ENCODE data around the gene LRRC7. TPM values are rescaled to one million over a fixed set of nuclear protein-coding genes. Genes with fewer than 3 reads are reported as not detected.

The LRRC7 gene
- total RNA-seq, 1 donor from 2014 or later: not detected

DNA sequence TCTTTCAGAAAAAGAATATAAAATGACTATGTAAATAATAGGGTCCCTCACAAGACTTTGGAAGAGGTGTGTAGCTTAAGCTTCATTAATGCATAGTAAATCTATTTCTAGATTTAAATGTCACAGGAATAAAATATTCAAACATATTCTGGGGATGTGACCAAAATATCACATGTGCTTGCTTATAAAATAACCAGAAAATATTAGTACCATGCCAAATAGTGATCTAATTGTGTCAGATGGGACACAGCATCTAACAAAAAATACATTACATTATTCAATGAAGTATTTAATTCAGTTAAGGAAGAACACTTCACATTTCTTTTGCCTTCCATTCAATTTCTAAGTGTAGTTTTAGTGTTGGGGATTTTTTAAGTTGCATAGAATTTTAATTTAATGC lies 458.1 kb downstream of the LRRC7 start:
- TF ChIP-seq, protein P1, sequence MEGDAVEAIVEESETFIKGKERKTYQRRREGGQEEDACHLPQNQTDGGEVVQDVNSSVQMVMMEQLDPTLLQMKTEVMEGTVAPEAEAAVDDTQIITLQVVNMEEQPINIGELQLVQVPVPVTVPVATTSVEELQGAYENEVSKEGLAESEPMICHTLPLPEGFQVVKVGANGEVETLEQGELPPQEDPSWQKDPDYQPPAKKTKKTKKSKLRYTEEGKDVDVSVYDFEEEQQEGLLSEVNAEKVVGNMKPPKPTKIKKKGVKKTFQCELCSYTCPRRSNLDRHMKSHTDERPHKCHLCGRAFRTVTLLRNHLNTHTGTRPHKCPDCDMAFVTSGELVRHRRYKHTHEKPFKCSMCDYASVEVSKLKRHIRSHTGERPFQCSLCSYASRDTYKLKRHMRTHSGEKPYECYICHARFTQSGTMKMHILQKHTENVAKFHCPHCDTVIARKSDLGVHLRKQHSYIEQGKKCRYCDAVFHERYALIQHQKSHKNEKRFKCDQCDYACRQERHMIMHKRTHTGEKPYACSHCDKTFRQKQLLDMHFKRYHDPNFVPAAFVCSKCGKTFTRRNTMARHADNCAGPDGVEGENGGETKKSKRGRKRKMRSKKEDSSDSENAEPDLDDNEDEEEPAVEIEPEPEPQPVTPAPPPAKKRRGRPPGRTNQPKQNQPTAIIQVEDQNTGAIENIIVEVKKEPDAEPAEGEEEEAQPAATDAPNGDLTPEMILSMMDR (IDR thresholded peaks at IDR 0.05; ENCODE audit: unreplicated experiment): no peak
- no peak for DNase-seq (ENCODE audit: low spot score)
- Mint-ChIP-seq H3K4me1 (ENCODE audit: unreplicated experiment) (peaks cover 6% of the 10 kb centered on the region), H3K36me3 (ENCODE audit: low read depth, unreplicated experiment) (no peaks in the 10 kb centered on the region), H3K27me3 (ENCODE audit: unreplicated experiment) (no peaks in the 10 kb centered on the region), H3K9me3 (ENCODE audit: unreplicated experiment) (no peaks in the 10 kb centered on the region), H3K27ac (ENCODE audit: unreplicated experiment) (no peak overlapping the region), H3K4me3 (ENCODE audit: unreplicated experiment) (no peak overlapping the region)

DNA sequence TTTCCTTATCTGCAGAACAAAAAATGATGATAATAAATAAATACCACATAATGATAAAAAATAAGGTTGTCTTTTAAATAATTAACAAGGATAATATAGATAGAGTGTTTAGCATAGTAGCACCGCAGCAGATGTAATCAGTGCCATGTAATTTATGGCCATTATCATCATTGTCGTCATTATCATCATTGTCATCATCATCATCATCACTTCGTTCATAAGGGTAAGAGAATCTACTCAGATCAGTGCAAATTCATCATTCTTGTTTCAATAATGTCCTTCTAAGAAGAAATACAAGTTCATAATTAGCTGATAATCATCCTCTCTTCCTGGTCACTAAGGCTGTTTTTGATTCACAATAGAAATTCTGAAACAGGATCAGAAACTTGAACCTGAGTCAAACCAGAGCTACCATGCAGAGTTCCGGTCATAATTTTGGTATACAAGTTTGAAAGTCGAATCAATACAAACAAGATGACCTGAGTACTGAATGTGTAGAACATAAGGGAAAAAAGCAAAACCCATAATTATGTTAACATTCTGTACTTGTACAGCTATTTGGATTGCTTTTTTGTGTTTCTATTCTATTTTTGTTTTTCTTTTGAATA lies 465.6 kb downstream of the LRRC7 start:
- H3K36me3 Mint-ChIP-seq (ENCODE audit: low read depth, unreplicated experiment): no peaks in the 10 kb centered on the region
- H3K9me3 Mint-ChIP-seq (ENCODE audit: unreplicated experiment): no peaks in the 10 kb centered on the region
- no peak overlapping the region for H3K4me3 Mint-ChIP-seq (ENCODE audit: unreplicated experiment)
- peaks cover 6% of the 10 kb centered on the region for H3K4me1 Mint-ChIP-seq (ENCODE audit: unreplicated experiment)
- no peak overlapping the region for H3K27ac Mint-ChIP-seq (ENCODE audit: unreplicated experiment)
- TF ChIP-seq, protein P1 (IDR thresholded peaks at IDR 0.05; ENCODE audit: unreplicated experiment): no peak
- no peak for DNase-seq (ENCODE audit: low spot score)
- no peaks in the 10 kb centered on the region for H3K27me3 Mint-ChIP-seq (ENCODE audit: unreplicated experiment)

DNA sequence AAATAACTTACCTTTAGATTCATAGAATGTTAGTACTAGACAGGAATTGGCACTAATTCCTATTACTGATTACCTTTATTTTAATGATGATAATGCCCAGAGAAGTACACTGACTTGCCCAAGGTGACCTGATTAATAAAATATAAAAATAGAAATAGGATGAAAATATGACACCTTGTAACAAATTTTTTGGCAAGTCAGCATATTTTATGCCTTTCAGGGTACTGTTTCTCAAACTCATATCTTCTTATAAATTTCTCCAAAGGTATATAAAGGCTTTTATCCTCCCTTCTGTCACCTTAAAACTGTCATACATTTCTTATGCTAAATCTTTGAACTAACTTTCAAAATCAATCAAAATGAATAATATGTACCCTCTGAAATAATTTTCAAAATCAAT lies 466.2 kb downstream of the LRRC7 start:
- no peaks in the 10 kb centered on the region for H3K9me3 Mint-ChIP-seq (ENCODE audit: unreplicated experiment)
- no peak overlapping the region for H3K4me3 Mint-ChIP-seq (ENCODE audit: unreplicated experiment)
- TF ChIP-seq, protein P1 (IDR thresholded peaks at IDR 0.05; ENCODE audit: unreplicated experiment): no peak
- no peaks in the 10 kb centered on the region for H3K27me3 Mint-ChIP-seq (ENCODE audit: unreplicated experiment)
- DNase-seq (ENCODE audit: low spot score): no peak
- H3K4me1 Mint-ChIP-seq (ENCODE audit: unreplicated experiment): peaks cover 6% of the 10 kb centered on the region
- H3K27ac Mint-ChIP-seq (ENCODE audit: unreplicated experiment): peak overlapping the region; percentile 80
- no peaks in the 10 kb centered on the region for H3K36me3 Mint-ChIP-seq (ENCODE audit: low read depth, unreplicated experiment)

DNA sequence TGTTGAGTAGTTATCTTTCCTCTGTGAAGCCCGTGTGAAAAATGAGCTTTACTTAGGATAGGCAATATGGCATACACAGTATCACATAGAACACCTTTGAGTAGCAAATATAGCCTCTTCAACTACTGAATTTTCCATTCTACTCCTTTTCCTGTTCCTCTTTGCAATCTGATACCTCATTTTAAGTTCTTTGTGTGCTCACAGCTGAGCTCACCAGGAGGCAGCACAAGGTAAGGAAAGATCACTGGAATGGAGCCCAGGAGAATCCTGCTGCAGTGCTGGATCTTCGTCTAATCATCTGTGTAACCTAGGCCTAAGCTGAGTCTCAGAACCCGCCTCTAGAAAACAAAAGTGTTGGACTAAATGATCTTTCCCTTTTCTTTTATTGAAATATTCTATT lies 466.7 kb downstream of the LRRC7 start:
- peaks cover 6% of the 10 kb centered on the region for H3K4me1 Mint-ChIP-seq (ENCODE audit: unreplicated experiment)
- TF ChIP-seq, protein P1 (IDR thresholded peaks at IDR 0.05; ENCODE audit: unreplicated experiment): no peak
- no peaks in the 10 kb centered on the region for H3K36me3 Mint-ChIP-seq (ENCODE audit: low read depth, unreplicated experiment)
- peak overlapping the region; percentile 80 for H3K27ac Mint-ChIP-seq (ENCODE audit: unreplicated experiment)
- peak; percentile 48 for DNase-seq (ENCODE audit: low spot score)
- no peak overlapping the region for H3K4me3 Mint-ChIP-seq (ENCODE audit: unreplicated experiment)
- no peaks in the 10 kb centered on the region for H3K9me3 Mint-ChIP-seq (ENCODE audit: unreplicated experiment)
- no peaks in the 10 kb centered on the region for H3K27me3 Mint-ChIP-seq (ENCODE audit: unreplicated experiment)

DNA sequence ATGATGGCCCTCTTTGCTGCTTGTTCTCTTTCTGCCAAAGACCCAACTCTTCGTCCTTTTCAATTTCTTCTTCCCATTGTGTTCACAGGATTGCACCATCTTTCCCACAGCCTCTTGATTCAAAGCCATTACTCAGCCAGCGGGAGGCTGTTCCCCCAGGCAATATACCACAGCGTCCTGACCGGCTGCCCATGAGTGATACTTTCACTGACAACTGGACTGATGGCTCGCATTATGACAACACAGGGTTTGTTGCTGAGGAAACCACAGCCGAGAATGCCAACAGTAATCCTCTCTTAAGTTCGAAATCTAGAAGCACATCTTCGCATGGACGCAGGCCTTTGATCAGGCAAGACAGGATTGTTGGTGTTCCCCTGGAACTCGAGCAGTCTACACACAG lies 470.3 kb downstream of the LRRC7 start:
- Mint-ChIP-seq H3K27ac (ENCODE audit: unreplicated experiment) (no peak overlapping the region), H3K9me3 (ENCODE audit: unreplicated experiment) (no peaks in the 10 kb centered on the region), H3K4me1 (ENCODE audit: unreplicated experiment) (no peaks in the 10 kb centered on the region), H3K4me3 (ENCODE audit: unreplicated experiment) (no peak overlapping the region), H3K36me3 (ENCODE audit: low read depth, unreplicated experiment) (no peaks in the 10 kb centered on the region), H3K27me3 (ENCODE audit: unreplicated experiment) (no peaks in the 10 kb centered on the region)
- TF ChIP-seq, protein P1 (IDR thresholded peaks at IDR 0.05; ENCODE audit: unreplicated experiment): no peak
- no peak for DNase-seq (ENCODE audit: low spot score)

Data from endothelial cell (in vitro differentiated cells).